ENCODE results near the gene NEK4. TPM values are rescaled to one million over a fixed set of nuclear protein-coding genes. Genes with fewer than 3 reads are reported as not detected.
"Not testable (repeated sequence)": the region's sequence is repeated elsewhere in the genome, so short reads cannot be mapped to it uniquely, and the experiment has no call there.

Gene NEK4
- total RNA-seq, 1 donor from 2014 or later: 32.9 TPM

DNA sequence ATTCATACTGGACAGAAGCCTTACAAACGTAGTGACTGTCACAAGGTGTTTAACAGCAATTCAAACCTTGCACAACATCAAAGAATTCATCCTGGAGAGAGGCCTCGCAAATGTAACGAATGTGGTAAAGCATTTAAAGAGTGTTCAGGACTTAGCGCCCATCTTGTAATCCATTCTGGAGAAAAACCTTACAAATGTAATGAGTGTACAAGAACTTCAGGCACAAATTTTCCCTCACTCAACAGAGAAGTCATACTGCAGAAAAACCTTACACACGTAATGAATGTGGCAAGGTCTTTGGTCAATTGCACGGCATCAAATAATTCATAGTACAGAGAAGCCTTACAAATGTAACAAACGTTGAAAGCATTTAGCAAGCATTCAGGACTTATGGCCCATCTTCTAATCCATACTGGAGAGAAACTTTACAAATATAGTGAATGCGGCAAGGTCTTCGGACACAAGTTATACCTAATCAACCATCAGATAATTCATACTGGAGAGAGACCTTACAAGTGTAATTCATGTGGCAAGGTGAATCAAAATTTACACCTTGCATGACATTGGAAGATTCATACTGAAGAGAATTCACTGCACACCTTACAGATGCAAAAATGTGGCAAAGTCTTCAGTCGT is 37.4 kb downstream of the NEK4 start:
- Mint-ChIP-seq H3K27ac (no peak overlapping the region), H3K4me1 (no peaks in the 10 kb centered on the region), H3K36me3 (peaks cover 75% of the 10 kb centered on the region), H3K9me3 (peaks cover 28% of the 10 kb centered on the region), H3K4me3 (no peak overlapping the region), H3K27me3 (ENCODE audit: low read depth) (no peaks in the 10 kb centered on the region)
- TF ChIP-seq, protein P1, sequence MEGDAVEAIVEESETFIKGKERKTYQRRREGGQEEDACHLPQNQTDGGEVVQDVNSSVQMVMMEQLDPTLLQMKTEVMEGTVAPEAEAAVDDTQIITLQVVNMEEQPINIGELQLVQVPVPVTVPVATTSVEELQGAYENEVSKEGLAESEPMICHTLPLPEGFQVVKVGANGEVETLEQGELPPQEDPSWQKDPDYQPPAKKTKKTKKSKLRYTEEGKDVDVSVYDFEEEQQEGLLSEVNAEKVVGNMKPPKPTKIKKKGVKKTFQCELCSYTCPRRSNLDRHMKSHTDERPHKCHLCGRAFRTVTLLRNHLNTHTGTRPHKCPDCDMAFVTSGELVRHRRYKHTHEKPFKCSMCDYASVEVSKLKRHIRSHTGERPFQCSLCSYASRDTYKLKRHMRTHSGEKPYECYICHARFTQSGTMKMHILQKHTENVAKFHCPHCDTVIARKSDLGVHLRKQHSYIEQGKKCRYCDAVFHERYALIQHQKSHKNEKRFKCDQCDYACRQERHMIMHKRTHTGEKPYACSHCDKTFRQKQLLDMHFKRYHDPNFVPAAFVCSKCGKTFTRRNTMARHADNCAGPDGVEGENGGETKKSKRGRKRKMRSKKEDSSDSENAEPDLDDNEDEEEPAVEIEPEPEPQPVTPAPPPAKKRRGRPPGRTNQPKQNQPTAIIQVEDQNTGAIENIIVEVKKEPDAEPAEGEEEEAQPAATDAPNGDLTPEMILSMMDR (IDR thresholded peaks at IDR 0.05; ENCODE audit: unreplicated experiment): no peak
- no peak for DNase-seq (ENCODE audit: low spot score in 2 of 2, unreplicated experiment in 2 of 2)

DNA sequence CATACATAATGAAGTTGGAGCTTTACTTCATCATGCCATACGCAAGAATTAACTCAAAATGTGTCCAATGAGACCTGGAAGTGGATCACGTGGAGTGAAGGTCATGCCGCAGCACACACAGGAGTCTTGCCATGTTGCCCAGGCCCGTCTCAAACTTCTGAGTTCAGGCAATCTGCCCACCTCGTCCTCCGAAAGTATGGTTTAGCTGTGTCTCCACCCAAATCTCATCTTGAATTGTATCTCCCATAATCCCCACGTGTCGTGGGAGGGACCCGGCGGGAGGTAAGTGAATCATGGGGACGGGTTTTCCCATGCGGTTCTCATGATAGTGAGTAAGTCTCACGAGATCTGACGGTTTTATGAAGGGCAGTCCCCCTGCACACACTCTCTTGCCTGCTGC is 39.1 kb downstream of the NEK4 start:
- Mint-ChIP-seq H3K9me3 (peaks cover 32% of the 10 kb centered on the region), H3K27me3 (ENCODE audit: low read depth) (no peaks in the 10 kb centered on the region), H3K4me3 (no peak overlapping the region), H3K4me1 (no peaks in the 10 kb centered on the region), H3K27ac (no peak overlapping the region), H3K36me3 (peaks cover 84% of the 10 kb centered on the region)
- no peak for DNase-seq (ENCODE audit: low spot score in 2 of 2, unreplicated experiment in 2 of 2)
- TF ChIP-seq, protein P1 (IDR thresholded peaks at IDR 0.05; ENCODE audit: unreplicated experiment): no peak

DNA sequence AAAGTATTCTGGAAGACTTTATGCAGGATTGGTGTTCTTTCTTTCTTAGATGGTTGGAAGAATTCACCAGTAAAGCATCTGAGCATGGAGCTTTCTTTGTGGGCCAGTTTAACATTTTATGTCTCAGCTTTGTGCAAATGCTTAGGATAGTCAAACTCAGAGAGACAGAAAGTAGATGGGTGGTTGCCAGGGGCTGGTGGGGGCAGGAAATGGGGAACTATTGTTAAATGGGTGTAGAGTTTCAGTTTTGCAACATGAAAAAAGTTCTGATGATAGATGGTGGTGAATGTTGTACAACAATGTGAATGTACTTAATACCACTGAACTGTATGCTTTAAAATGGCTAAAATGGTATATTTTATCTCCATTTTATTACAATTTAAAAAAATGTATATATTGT is 40.1 kb downstream of the NEK4 start:
- Mint-ChIP-seq H3K27me3 (ENCODE audit: low read depth) (no peaks in the 10 kb centered on the region), H3K36me3 (peaks cover 85% of the 10 kb centered on the region), H3K27ac (no peak overlapping the region), H3K4me3 (no peak overlapping the region), H3K4me1 (no peaks in the 10 kb centered on the region), H3K9me3 (peaks cover 37% of the 10 kb centered on the region)
- DNase-seq (ENCODE audit: low spot score in 2 of 2, unreplicated experiment in 2 of 2): no peak
- TF ChIP-seq, protein P1 (IDR thresholded peaks at IDR 0.05; ENCODE audit: unreplicated experiment): no peak

DNA sequence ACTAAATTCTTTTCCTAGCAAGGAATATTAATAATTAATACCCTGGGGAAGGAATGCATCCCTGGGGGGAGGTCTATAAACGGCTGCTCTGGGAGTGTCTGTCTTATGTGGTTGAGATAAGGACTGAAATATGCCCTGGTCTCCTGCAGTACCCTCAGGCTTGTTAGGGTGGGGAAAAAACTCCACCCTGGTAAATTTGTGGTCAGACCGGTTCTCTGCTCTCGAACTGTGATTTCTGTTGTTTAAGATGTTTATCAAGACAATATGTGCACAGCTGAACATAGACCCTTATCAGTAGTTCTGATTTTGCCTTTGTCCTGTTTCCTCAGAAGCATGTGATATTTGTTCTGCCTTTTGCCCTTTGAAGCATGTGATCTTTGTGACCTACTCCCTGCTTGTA is 42.0 kb downstream of the NEK4 start:
- not testable (repeated sequence) for H3K27me3 Mint-ChIP-seq (ENCODE audit: low read depth); H3K27ac Mint-ChIP-seq; H3K4me3 Mint-ChIP-seq; H3K4me1 Mint-ChIP-seq; DNase-seq (ENCODE audit: low spot score in 2 of 2, unreplicated experiment in 2 of 2)
- Mint-ChIP-seq H3K36me3 (peaks cover 69% of the 10 kb centered on the region), H3K9me3 (peaks cover 37% of the 10 kb centered on the region)

DNA sequence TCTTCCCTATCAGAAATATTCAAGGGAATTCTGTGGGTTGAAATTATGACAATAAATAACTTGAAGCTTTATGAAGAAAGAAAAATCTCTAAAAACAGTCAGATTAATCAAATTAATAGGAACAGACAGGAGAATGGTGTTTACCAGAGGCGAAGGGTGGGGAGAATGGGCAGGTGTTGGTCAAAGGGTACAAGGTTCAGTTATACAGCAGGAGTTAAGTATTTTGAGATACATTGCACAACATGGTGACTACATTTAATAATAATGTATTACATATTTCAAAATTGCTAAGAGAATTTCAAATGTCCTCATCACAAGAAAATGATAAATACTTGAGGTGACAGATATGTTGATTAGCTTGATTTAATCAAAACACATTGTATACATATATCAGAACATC is 46.2 kb downstream of the NEK4 start:
- TF ChIP-seq, protein P1 (IDR thresholded peaks at IDR 0.05; ENCODE audit: unreplicated experiment): no peak
- H3K9me3 Mint-ChIP-seq: peaks cover 19% of the 10 kb centered on the region
- no peaks in the 10 kb centered on the region for H3K4me1 Mint-ChIP-seq
- no peak for DNase-seq (ENCODE audit: low spot score in 2 of 2, unreplicated experiment in 2 of 2)
- H3K27ac Mint-ChIP-seq: no peak overlapping the region
- peaks cover 48% of the 10 kb centered on the region for H3K36me3 Mint-ChIP-seq
- no peak overlapping the region for H3K4me3 Mint-ChIP-seq
- H3K27me3 Mint-ChIP-seq (ENCODE audit: low read depth): no peaks in the 10 kb centered on the region

DNA sequence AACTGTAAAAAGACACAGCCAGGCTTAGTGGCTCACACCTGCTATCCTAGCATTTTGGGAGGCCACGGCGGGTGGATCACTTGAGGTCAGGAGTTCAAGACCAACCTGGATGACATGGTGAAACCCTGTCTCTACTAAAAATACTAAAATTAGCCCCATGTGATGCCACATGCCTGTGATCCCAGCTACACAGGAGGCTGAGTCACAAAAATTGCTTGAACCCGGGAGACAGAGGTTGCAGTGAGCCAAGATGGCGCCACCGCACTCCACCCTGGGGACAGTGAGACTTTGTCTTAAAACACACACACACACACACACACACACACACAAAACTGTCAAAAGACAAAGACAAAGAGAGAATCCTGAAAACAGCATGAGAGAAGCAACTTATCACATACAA is 46.8 kb downstream of the NEK4 start:
- TF ChIP-seq, protein P1 (IDR thresholded peaks at IDR 0.05; ENCODE audit: unreplicated experiment): no peak

More for the DNA sequence above, 46.8 kb downstream of the NEK4 start:
- no peak for DNase-seq (ENCODE audit: low spot score in 2 of 2, unreplicated experiment in 2 of 2)
- H3K27ac Mint-ChIP-seq: no peak overlapping the region
- H3K27me3 Mint-ChIP-seq (ENCODE audit: low read depth): no peaks in the 10 kb centered on the region
- peaks cover 16% of the 10 kb centered on the region for H3K9me3 Mint-ChIP-seq
- no peaks in the 10 kb centered on the region for H3K4me1 Mint-ChIP-seq
- H3K36me3 Mint-ChIP-seq: peaks cover 49% of the 10 kb centered on the region
- no peak overlapping the region for H3K4me3 Mint-ChIP-seq

All from mesothelial cell of epicardium (in vitro differentiated cells).